ENCODE results near the gene CLDN24.

CLDN24 gene

GRCh38 chr4:183322326-183322725 lies at the start of gene CLDN24:
Gene CLDN24, minus strand, starts transcription at chr4:183322426. Its CDS starts 0 bp downstream, at chr4:183322426.
- DNase-seq: no peak

GRCh38 chr4:183370786-183371185 lies 48.6 kb upstream of the CLDN24 start:
- DNase-seq: no peak

GRCh38 chr4:183369073-183369472 lies 46.8 kb upstream of the CLDN24 start:
- DNase-seq: no peak

GRCh38 chr4:183366206-183366835 lies 44.1 kb upstream of the CLDN24 start:
- DNase-seq: no peak

- no peak for DNase-seq
Measured at GRCh38 chr4:183364025-183364424, 41.8 kb upstream of the CLDN24 start.

GRCh38 chr4:183362916-183363542 lies 40.8 kb upstream of the CLDN24 start:
- no peak for DNase-seq

- no peak for DNase-seq
Measured at GRCh38 chr4:183362036-183362435, 39.8 kb upstream of the CLDN24 start.

GRCh38 chr4:183360161-183360919 lies 38.1 kb upstream of the CLDN24 start:
- DNase-seq: no peak

GRCh38 chr4:183358215-183358755 lies 36.1 kb upstream of the CLDN24 start:
- DNase-seq: no peak

GRCh38 chr4:183356931-183357675 lies 34.9 kb upstream of the CLDN24 start:
- DNase-seq: no peak

- DNase-seq: no peak
Measured at GRCh38 chr4:183356173-183356830, 34.1 kb upstream of the CLDN24 start.

GRCh38 chr4:183355405-183355804 lies 33.2 kb upstream of the CLDN24 start:
- DNase-seq: no peak

GRCh38 chr4:183354219-183354618 lies 32.0 kb upstream of the CLDN24 start:
- DNase-seq: no peak

GRCh38 chr4:183353557-183353956 lies 31.3 kb upstream of the CLDN24 start:
- DNase-seq: no peak

GRCh38 chr4:183352546-183352945 lies 30.3 kb upstream of the CLDN24 start:
- no peak for DNase-seq

- DNase-seq: no peak
Measured at GRCh38 chr4:183350317-183351071, 28.3 kb upstream of the CLDN24 start.

- no peak for DNase-seq
Measured at GRCh38 chr4:183349673-183350072, 27.4 kb upstream of the CLDN24 start.

GRCh38 chr4:183348706-183349659 lies 26.8 kb upstream of the CLDN24 start:
- DNase-seq: no peak

- DNase-seq: no peak
Measured at GRCh38 chr4:183348136-183348535, 25.9 kb upstream of the CLDN24 start.

- DNase-seq: no peak
Measured at GRCh38 chr4:183347566-183347965, 25.3 kb upstream of the CLDN24 start.

GRCh38 chr4:183347146-183347545 lies 24.9 kb upstream of the CLDN24 start:
- DNase-seq: no peak
